Thyroid gland (tissue), 4 donors: ENCODE results near the gene GRAMD4. TPM values are rescaled to one million over a fixed set of nuclear protein-coding genes. Genes with fewer than 3 reads are reported as not detected.

ENCODE experiments used
- DNase-seq, 2 donors: peaks; one replicate each; pipeline ENCODE4 v3.0.0-alpha.2; 2019
- H3K27ac ChIP-seq, 3 donors: fragments of 200-600 bp; sonication (generic); 1 replicate in 2 of 3; 2 replicates in 1 of 3; pipeline ENCODE4 v1.5.1; 2016 to 2019; ENCODE audit warnings: mild to moderate bottlenecking in 1 of 3, moderate library complexity in 1 of 3
- H3K27me3 ChIP-seq: fragments of 200-600 bp; sonication (generic); one replicate; pipeline ENCODE4 v1.5.1; 2019
- H3K36me3 ChIP-seq, 2 donors: fragments of 200-600 bp; sonication (generic); one replicate each; pipeline ENCODE4 v1.5.1; 2016 to 2019
- H3K4me1 ChIP-seq, 2 donors: fragments of 200-600 bp; sonication (generic); one replicate each; pipeline ENCODE4 v1.5.1; 2017 to 2019
- H3K4me3 ChIP-seq, 3 donors: fragments of 200-600 bp; sonication (generic); replicated peaks in 1 of 3; 1 replicate in 2 of 3; 2 replicates in 1 of 3; pipeline ENCODE4 v1.5.1; 2016; ENCODE audit warnings: mild to moderate bottlenecking in 1 of 3
- H3K9me3 ChIP-seq: fragments of 200-600 bp; sonication (generic); one replicate; pipeline ENCODE4 v1.5.1; 2017
- POLR2A ChIP-seq, 2 donors: fragments of 450-650 bp; IDR thresholded peaks; one replicate each; pipeline ENCODE4 v1.6.1; 2017; ENCODE audit warnings: antibody characterized with exemption in 2 of 2, mild to moderate bottlenecking in 2 of 2, moderate library complexity in 1 of 2
- WGBS, 2 donors: methylation state at CpG; one replicate each; pipeline ENCODE4 v1.1.5; 2017; 5-methylcytosine and 5-hydroxymethylcytosine counted together
- intact Hi-C: fragments of 100-400 bp; cut with DNase I; formaldehyde crosslinking; loops from one replicate; pipeline ENCODE4 v1.15.1; 2023
- total RNA-seq, 4 donors: library from RNA; depleted of rRNA; stranded (reverse); fragments of >200 nt; gene quantifications; one replicate each; pipeline ENCODE4 v1.2.3, GENCODE V29; 2016
- TF ChIP-seq, protein P1 (sequence below), 6 experiments: fragments of 200-600 bp in 3 of 6; fragments of 450-650 bp in 3 of 6; sonication (generic) in 3 of 6; IDR thresholded peaks; one replicate each; pipeline ENCODE4 v1.5.1; 2016 to 2019; ENCODE audit warnings: antibody characterized with exemption in 6 of 6, mild to moderate bottlenecking in 2 of 6, inconsistent platforms in 1 of 6, moderate library complexity in 1 of 6

The GRAMD4 gene
- total RNA-seq, 4 donors from 2014 or later: 33.5 to 193 (median 62.1) TPM

DNA sequence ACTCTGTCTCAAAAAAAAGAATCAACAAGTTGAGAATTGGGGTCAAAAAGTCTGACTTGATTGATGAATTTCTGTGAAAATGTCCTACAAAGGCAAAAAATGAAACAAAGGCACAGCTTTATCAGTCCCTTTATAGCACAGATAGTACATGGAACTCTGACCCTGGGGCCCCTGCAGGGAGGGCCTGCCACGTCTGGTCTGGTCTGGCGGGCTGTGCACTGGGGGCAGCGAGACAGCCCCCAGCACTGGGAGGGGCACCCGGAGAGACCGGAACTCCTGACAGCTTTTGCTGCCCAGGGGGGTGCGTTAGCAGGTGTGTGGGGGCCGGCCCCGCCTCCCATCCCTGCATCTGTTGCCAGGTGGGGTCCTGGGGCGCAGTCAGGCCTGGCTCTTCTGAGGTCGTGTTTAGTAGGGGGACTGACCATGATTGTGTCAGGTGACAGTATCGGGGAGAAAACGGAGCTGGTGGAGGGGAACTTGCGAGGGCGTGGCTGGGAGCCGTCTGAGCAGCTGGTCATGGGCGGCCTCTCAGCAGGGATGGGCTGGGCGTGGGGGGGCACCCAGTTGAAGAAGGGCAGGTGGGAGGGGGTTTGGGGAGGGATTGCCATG, 51.7 kb downstream of the GRAMD4 start:
- H3K27ac ChIP-seq: no peak overlapping the region
- WGBS, 2 donors: 85 to 90% methylated on average over 13 to 15 of the region's 17 CpGs
- H3K36me3 ChIP-seq: peaks cover 26 to 42% of the 10 kb centered on the region in 2 donors
- TF ChIP-seq, protein P1, sequence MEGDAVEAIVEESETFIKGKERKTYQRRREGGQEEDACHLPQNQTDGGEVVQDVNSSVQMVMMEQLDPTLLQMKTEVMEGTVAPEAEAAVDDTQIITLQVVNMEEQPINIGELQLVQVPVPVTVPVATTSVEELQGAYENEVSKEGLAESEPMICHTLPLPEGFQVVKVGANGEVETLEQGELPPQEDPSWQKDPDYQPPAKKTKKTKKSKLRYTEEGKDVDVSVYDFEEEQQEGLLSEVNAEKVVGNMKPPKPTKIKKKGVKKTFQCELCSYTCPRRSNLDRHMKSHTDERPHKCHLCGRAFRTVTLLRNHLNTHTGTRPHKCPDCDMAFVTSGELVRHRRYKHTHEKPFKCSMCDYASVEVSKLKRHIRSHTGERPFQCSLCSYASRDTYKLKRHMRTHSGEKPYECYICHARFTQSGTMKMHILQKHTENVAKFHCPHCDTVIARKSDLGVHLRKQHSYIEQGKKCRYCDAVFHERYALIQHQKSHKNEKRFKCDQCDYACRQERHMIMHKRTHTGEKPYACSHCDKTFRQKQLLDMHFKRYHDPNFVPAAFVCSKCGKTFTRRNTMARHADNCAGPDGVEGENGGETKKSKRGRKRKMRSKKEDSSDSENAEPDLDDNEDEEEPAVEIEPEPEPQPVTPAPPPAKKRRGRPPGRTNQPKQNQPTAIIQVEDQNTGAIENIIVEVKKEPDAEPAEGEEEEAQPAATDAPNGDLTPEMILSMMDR (IDR thresholded peaks at IDR 0.05): no peak
- no peak for TF ChIP-seq POLR2A (IDR thresholded peaks at IDR 0.05)
- H3K4me3 ChIP-seq: no peak overlapping the region
- no peaks in the 10 kb centered on the region for H3K4me1 ChIP-seq
- H3K9me3 ChIP-seq: no peaks in the 10 kb centered on the region
- intact Hi-C loops: no loop called here
- no peak for DNase-seq
- H3K27me3 ChIP-seq: no peaks in the 10 kb centered on the region

DNA sequence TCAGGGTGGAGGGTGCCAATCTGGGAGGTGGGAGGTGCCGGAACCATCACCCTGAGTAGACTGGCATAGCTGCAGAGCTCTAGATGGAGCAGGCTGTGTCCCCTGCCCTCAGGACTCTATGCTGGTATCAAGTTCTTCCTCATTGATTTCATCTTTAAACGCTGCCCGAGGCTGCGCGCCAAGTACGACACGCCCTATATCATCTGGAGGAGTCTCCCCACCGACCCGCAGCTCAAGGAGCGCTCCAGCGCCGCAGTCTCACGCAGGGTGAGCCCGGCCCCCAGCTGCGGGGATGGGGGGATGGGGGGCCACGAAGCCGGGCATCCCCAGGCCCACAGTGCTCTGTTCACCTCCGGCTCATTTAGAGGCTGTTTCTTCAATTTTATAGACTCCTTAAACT, 52.5 kb downstream of the GRAMD4 start:
- Histone ChIP-seq H3K27ac (no peak overlapping the region), H3K36me3 (peaks cover 21 to 34% of the 10 kb centered on the region in 2 donors), H3K4me1 (no peaks in the 10 kb centered on the region), H3K4me3 (no peak overlapping the region), H3K9me3 (no peaks in the 10 kb centered on the region), H3K27me3 (no peaks in the 10 kb centered on the region)
- TF ChIP-seq POLR2A (IDR thresholded peaks at IDR 0.05): no peak
- TF ChIP-seq, protein P1 (IDR thresholded peaks at IDR 0.05): no peak
- WGBS, 2 donors: 85 to 92% methylated on average over 18 of the region's 18 CpGs
- DNase-seq: no peak
- intact Hi-C loops: no loop called here

DNA sequence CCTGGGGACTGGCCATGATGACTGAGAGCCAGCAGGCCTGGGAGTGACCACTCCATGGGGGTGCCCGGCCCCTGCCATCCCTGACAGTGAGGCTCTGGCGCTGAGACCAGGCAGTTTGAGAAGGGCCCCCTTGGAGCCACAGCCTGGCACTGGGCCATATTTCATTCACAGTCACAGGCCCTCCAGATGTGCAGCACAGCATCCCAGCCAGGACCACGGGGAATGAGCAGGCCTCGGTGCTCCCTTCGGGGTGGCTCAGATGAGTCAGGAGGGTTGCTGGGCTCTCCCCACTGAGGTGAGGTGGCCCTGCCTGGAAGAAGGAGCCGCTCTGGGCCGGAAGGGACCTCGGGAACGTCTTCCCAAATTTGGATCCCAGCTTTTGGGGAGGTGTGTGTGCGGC, 53.0 kb downstream of the GRAMD4 start:
- 92 to 93% methylated on average over 5 of the region's 10 CpGs for WGBS, 2 donors
- Histone ChIP-seq H3K9me3 (no peaks in the 10 kb centered on the region), H3K4me3 (no peak overlapping the region), H3K4me1 (no peaks in the 10 kb centered on the region), H3K27ac (no peak overlapping the region), H3K36me3 (peaks cover 16 to 29% of the 10 kb centered on the region in 2 donors), H3K27me3 (no peaks in the 10 kb centered on the region)
- DNase-seq: no peak
- TF ChIP-seq, protein P1 (IDR thresholded peaks at IDR 0.05): no peak
- no peak for TF ChIP-seq POLR2A (IDR thresholded peaks at IDR 0.05)
- intact Hi-C loops: no loop called here

DNA sequence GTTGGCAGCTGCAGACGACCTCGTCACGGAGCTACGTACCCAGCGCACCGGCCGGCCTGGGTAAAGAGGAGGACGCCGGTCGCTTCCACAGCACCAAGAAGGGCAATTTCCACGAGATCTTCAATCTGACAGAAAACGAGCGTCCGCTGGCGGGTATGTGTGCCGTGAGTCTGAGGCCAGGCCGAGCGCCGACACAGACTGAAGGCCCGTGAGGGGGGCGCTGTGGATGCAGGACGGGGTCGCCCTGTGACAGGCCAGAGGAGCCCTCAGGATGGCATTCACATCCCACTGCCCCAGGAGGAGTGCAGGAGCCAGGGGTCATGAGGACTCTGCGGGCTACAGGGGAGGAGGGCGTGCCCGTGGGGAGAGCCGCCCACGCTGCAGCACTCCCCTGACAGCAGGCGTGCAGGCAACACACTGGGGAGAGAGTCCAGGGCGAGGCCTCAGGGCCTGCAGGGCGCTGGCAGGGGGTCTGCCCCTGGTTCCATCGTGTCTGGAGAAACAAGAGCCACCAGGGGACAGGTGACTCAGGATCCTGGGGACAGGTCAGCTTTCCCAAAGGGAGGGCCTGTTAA, 53.6 kb downstream of the GRAMD4 start:
- no peak for DNase-seq
- 93 to 94% methylated on average over 20 to 26 of the region's 32 CpGs for WGBS, 2 donors
- H3K27me3 ChIP-seq: no peaks in the 10 kb centered on the region
- H3K36me3 ChIP-seq: peaks cover 11 to 24% of the 10 kb centered on the region in 2 donors
- peak overlapping the region in 1 of 3 donors; percentile 33 for H3K27ac ChIP-seq
- intact Hi-C loops: no loop called here
- H3K4me3 ChIP-seq: no peak overlapping the region
- no peaks in the 10 kb centered on the region for H3K9me3 ChIP-seq
- no peaks in the 10 kb centered on the region for H3K4me1 ChIP-seq
- TF ChIP-seq POLR2A (IDR thresholded peaks at IDR 0.05): no peak
- TF ChIP-seq, protein P1 (IDR thresholded peaks at IDR 0.05): no peak

DNA sequence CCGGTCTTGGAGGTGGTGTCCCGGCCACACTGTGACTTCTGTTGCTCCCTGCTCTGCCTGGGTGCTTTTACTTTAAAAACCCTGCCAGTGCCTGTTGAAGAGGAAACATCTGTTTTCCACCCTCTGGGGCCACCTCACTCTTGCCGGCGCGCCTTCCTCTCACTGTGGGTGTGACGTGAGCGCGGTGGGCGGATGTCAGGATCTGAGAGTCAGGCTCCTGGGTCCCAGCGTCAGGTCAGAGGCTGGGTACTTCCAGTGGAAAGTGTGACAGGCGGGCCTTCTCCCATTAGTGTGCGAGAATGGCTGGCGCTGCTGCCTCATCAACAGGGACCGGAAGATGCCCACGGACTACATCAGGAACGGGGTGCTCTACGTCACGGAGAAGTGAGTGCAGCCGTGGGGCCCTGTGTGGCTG, 54.2 kb downstream of the GRAMD4 start:
- no peaks in the 10 kb centered on the region for H3K27me3 ChIP-seq
- TF ChIP-seq, protein P1 (IDR thresholded peaks at IDR 0.05): no peak
- no peak for TF ChIP-seq POLR2A (IDR thresholded peaks at IDR 0.05)
- no peak overlapping the region for H3K4me3 ChIP-seq
- 72 to 85% methylated on average over 17 of the region's 19 CpGs for WGBS, 2 donors
- H3K9me3 ChIP-seq: no peaks in the 10 kb centered on the region
- H3K27ac ChIP-seq: peak overlapping the region in 1 of 3 donors; percentile 33
- H3K4me1 ChIP-seq: no peaks in the 10 kb centered on the region
- DNase-seq: peak; percentile 44 to 55
- intact Hi-C loops: no loop called here
- H3K36me3 ChIP-seq: peaks cover 11 to 20% of the 10 kb centered on the region in 2 donors
